T1000 (cell line): ENCODE measurements around the gene CRACR2A.

Experiments
- DNase-seq: peaks from one replicate; lab custom pipeline; 2025; ENCODE audit warnings: mixed read lengths; lab: John Stamatoyannopoulos, UW

CRACR2A gene

DNA sequence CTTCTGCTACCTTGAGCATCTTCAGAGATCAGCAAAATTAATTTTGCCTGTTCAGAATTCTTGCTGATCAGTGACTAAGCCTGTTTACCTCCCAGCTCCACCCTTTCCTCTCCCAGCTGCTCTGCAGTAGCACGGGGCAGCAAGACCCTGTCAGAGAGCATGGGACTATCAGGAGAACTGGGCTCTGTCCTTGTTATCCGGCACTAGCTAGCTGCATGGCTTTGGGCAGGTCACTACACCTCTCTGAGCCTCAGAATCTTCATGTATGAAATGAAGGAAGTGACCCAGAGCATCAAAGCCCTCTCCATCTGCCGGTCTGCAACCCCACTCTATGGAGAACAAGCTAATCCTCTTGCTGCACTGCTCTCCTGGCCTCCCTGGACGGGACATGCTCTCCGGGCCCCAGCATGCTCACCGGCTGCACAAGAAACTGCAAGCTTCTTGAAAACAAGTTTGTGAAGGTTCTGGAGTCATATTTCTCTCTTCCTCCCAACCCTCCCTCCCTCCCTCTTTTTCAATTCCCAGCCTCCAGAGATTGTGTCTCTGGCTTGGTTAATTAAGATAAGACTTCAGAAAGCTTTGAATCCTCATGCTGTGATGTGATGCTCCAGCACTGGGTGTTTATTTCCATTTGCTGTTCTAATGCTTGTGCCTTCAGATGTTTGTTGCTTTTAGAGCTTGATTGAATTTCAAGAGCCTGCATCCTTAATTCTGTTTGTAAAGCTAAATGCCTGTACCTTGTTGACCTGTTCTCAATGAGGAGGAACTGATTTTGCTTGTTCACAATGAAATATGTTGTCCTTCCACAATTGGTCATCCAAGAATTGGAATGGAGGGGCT is 101.1 kb downstream of the CRACR2A start:
- DNase-seq = no peak

DNA sequence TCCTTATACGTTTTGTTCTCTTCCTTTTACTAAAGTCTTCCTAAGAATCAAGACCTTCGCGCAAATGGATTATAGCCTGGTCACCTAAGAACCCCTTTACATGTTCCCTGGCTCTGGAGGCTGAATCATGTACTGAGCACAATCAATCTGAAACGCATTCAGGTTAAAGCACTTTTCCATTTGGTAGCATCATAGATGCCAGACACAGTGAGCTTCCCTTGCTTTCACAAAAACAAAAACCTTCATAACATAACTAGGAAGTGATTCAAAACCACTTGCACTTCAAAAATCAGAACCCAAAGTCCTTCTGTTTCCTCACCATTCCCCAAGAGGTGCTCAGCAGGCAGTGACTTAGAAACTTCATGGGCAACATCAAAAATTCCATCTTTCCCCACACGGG is 105.4 kb downstream of the CRACR2A start:
- DNase-seq = no peak

DNA sequence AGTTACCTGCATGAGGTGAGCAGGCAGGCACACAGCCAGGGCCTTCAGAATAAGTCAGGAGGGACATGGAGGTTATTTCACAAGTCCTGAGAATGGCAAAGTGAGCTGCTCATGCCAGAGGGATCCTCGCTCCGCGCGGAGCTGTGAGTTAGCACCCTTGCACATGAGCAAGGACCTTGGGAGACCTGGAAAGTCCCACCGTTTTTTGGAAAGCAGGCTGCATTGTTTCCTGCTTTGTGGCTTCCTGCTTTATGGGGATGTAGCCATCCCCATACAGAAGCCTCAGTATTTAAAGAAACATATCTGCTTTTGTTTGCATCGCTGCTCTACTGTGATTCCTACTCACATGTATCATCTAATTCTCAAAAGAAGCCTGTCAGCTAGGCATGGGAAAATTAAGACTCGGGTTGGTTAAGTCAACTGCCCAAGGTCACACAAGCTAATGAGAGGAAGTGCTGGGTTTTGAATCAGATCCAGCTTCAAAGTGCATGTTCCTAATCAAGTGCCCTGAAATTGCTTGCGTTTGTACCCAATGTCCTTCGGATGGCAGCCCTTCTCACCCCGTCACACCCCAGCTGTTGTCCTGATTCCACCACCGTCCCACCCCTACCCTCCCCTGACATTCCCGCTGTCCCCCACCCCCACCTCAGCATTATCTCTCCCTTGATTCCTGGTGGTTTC is 106.2 kb downstream of the CRACR2A start:
- no peak for DNase-seq

DNA sequence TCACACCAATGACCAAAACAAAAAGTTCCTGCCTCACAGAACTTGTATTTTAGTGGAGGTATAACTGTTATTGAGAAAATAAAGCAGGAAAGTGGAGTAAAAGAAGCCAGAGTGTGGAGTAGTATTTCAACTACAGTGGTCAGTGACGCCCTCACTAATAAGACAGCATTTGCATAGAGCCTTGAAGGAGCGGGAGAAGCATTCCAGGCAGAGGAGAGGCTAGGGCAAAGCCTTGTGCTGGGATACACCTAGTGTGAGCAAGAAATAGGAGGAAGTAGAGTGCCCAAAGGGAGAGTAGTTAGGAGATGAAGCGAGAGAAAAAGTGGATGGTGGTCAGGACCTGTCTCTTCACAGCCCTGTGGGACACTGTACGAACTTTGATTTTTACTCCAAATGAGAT is 107.8 kb downstream of the CRACR2A start:
- no peak for DNase-seq

GRCh38 chr12:3644104-3644503 is 108.8 kb downstream of the CRACR2A start:
- no peak for DNase-seq

DNA sequence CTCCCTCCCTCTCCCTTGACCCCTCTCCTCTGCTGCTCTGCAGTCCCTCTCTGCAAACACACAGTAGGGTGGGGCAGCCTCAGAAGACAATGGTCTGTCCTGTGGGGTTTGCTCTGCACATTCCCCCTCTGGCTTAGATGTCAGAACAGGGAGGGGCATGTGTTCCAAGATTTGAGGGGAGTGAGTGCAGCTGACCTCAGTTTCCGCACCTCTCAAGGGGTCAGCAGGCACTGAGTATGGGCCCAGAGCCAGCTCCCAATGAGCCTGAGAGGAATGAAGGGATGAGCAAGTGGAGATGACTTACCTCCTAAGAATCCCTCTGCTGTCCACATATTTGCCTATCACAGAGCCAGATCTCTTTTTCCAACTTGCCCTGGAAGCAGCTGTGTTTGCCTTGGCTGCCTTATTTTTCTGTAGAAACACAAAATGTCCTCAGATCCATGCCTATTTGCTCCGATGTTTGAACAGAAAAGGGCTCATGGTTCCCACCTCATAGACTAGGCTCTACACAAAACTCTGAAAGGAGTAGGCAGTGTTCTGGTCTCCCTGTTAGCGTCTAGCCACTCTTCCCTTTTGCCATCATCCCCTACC is 111.4 kb downstream of the CRACR2A start:
- peak; percentile 10 for DNase-seq

DNA sequence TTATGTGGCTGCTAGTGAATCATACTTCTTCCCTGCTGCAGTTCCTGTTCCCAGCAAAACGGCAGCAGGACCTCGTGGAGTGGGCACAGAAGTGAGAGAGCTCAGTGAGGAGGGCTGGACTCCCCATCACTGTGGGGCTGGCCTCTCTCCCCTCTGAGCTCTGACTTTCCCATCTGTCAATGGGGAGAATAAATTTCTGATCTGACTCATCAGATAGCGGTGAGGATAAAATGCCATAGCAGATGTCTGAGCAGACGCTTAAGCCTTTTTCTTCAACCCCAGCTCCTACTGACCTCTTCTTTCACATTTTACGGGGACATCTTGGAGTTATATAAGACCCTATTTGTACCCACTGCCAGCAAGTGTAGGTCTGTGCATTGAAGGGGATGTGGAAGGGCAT is 116.6 kb downstream of the CRACR2A start:
- DNase-seq = no peak

- DNase-seq = no peak
Measured at GRCh38 chr12:3634348-3634747, 118.6 kb downstream of the CRACR2A start.

GRCh38 chr12:3633396-3633795 is 119.5 kb downstream of the CRACR2A start:
- DNase-seq = no peak

DNA sequence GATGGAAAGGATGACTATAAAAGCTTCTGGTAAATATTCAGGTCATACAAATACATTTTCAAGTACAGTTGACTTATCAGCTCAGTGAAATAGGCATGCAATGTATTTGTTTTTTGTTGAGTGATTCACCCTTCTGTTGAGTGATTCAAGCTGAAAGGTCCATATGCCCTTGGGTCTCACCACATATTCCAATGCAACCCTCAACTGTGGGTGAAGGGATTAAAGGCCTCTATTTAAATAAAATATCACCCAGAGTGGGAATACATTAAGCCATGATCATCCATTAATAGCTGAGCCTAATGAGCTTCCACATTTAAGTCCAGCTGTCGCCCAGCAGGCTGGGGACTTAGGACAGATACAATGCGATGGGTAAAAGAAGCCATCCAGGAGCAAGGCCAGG is 120.2 kb downstream of the CRACR2A start:
- DNase-seq = no peak

- DNase-seq = no peak
Measured at GRCh38 chr12:3632256-3632655, 120.7 kb downstream of the CRACR2A start.

GRCh38 chr12:3631759-3632158 is 121.2 kb downstream of the CRACR2A start:
- DNase-seq = no peak

DNA sequence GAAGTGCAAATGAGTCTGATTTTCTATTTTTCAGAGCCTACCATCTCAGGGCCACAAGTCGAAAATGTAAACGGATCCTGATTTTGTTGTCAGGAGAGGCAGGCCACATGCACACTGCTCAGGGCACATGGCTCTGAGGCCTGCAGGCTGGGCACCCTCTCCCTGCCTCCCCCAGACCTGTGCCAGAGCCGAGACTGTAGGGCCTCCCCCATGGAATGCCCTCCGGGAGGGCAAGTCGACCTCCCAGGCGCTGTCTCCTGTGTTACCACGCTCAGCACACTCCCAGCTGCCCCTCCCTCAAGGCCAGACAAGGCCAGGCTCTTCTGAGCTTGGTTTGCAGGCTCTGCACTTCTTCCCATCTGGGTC is 121.7 kb downstream of the CRACR2A start:
- no peak for DNase-seq

DNA sequence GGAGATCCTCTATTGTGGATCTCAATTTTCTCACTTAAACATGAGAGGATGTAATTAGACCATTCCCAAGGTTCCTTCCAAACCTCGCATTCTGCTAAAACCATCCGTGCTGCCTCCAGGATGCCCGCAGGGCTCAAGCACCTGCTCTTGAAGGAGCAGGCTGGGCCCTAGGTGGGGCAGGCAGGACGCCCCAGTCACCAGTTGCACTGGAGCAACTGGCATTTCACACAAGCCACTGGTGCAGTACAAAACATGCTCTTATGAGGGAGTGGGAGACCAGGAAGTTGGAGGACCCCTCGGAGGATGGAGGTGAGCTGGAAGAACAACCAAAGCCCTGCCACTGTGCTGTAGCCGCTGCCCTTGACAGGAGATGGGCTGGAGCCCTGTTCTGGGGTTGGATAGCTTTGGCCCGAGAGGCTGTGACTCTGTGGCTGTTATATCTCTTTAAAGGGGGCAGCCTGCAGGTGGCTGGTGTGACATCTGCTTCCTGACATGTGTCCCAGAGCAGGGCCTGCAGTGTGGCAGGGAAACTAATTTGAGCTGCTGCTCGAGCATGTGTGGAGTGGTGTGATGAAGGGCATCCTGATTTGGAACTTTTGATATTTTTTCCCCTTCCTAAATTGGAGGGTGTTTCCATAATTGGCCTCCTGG is 122.2 kb downstream of the CRACR2A start:
- no peak for DNase-seq

DNA sequence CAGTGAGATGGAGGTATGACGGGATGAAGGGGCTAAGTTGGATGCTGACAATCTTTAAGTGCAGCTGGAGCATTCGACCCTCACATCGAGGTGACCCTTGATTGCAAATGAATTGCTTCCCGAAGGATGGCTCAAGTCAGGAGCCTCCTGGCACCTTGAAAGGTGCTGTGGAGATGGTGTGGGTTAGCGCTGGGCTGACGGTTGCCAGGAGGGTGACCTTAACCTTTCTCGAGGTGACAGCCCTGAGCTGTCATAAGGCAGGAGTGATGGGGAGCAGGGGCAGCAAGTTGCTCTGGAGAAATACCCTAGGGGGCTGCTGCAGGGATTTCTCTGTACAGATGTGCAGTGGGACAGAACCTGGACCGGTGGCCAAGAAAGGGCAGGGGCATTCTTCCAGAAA is 122.8 kb downstream of the CRACR2A start:
- DNase-seq = no peak

DNA sequence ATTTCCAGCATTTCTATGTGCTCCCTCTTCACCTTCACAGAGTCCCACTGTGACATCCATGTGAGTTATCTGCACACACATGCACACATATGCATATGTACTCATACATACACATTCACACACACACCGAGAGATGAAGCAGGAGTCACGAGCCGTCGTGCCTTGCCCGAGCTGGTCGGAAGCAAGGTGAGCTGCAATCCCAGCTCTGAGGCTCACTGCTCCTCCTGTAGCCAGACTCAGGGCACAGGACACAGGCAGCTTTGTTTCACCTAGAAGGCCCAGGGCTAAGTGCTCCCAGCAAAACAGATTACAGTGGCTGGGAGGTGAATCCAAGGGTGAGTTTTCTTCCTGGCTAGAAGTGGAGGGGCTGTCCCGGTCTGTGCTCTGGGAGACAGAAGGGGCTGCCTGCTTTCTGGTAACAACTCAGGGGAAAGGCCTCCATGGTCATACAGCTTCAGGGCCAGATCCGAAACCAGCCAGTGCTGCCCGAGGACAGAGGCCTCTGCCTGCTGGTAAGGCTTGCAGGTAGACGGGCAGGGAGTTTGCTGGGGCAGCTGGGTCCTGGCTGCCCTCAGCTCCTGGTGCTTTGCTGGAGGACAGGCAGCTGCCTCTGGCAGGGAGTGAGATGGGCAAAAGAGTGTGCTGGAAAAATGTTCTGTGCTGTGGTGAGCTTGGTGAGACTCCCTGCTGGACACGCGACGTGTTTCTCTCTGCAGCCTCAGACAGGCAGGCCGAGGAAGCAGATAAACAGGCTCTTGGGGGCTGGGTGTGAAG is 123.7 kb downstream of the CRACR2A start:
- DNase-seq = no peak

DNA sequence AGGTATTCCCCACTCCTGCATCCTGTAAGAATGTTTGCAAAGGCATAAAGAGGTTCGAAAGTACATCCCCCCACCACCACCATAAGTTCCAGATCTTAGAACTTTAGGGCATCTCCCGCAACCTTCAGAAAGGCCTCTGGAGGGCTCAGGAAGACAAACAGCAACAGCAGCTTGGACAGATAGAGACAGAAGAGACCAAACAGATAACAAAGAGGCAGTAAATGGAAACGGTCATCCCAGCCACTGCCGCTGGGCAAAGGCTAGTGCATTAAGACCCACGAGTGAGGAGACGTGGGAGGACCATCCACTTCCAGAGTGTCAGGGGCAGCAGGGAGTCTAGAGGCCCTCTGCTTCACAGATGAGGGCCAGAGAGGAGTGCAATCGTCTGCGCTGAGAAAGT is 124.3 kb downstream of the CRACR2A start:
- no peak for DNase-seq

GRCh38 chr12:3627336-3627735 is 125.6 kb downstream of the CRACR2A start:
- no peak for DNase-seq

- DNase-seq = no peak
Measured at GRCh38 chr12:3624273-3624672, 128.6 kb downstream of the CRACR2A start.

DNA sequence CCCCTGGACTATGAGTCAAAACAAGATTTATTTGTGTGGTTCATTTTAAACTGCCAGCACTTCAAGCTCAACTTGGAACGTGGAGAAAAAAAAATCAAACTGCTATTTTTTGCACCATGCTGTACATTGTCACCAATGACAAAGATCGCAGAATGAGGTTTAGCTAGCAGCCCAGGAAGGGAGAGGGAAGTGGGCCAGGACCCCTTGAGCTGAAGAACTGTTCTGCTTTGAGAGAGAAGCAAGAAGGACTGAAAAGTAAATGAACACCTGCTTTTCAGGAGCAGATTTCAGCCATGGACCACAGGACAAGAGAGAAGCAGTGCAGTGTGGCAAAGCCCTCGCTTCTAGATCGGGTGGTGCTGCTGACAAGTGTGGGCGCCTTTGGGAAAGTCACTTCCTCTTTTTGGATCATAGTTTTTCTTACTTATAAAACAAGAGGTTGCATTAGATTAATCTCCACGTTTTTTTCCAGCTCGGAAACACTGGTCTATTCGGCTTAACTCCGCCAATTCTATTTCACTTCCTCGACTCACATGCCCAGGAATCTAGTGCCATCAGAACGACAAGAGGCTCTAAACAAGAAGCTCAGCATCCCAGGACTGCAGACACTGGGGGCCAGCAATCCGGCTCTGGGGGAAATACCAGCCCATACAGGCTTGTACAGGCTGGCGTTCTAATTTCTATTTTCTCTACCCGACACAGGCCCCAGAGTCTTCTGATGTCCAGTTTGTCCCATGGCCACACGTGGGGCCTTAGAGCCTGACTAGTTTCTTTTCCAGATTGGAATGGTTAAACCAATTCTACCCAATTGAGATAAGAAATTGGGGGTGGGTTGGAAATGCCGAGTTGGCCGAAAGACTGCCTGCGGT is 129.9 kb downstream of the CRACR2A start:
- no peak for DNase-seq
